ENCODE results near the gene LARGE1.
"Not testable (repeated sequence)": the region's sequence is repeated elsewhere in the genome, so short reads cannot be mapped to it uniquely, and the experiment has no call there.

Gene LARGE1

DNA sequence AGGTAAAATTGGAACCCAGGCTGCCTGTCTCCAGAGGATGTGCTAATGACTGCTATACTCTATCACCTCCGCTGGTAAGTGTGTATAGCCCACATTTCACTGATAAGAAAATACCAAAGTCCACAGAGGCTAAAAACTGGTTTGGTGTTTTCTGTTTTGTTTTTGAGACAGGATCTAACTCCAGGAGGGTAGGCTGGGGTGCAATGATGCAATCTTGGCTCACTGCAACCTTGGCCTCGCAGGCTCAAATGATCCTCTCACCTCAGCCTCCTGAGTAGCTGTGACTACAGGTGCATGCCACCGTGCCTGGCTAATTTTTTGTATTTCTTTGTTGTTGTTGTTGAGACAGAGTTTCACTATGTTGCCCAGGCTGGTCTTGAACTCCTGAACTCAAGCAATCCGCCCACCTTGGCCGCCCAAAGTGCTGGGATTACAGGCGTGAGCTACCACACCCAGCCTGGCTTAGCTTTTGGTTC is 409.8 kb downstream of the LARGE1 start:
- DNase-seq: no peak

GRCh38 chr22:33504941-33505625 is 415.2 kb downstream of the LARGE1 start:
- no peak for DNase-seq

DNA sequence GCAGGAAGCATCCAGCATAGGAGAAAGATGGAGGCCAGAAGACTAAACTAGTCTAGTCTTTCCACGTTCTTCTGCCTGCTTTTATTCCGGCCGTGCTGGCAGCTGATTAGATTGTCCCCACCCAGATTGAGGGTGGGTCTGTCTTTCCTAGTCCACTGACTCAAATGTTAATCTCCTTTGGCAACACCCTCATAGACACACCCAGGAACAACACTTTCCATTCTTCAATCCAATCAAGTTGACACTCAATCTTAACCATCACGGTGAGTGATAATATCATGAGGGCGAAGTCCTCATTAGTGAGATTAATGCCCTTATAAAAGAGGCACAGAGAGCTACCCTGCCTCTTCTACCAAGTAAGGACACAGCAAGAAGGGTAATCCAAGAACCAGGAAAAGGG is 424.2 kb downstream of the LARGE1 start:
- no peak for DNase-seq

DNA sequence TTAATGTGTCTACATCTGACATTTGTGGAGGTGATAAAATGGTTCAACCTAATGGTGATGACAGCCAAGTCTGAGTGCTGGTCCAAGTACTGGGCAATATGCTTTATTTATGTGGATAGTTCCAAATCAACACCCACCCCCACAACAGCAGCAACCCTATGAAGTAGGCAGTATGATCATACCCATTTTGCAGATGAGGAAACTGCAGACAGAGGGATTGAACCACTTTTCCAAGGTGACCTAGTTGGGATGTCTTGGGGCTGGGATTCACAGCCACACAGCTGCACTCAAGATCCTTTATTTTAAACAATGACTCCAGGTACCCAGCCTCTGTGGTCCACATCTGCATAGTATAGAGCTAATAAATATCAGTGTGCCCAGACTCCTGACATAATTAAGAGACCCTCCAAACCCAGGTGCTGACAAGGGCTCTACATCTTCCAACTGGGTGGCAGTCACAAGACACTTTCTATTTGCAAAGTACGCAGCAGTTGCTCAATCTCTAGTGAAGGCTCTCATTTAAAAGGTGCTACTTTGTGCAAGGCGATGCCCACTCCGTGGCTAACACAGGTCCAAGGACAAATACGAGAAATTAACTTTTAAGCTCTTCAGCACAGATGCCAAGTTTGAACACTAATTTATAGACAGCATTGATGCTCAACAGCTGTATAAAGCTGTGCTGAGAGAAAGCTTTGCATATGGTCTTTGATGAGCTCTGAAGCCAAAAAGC is 426.6 kb downstream of the LARGE1 start:
- DNase-seq: no peak

GRCh38 chr22:33492210-33492651 is 428.0 kb downstream of the LARGE1 start:
- no peak for DNase-seq

GRCh38 chr22:33487041-33487716 is 433.1 kb downstream of the LARGE1 start:
- no peak for DNase-seq

DNA sequence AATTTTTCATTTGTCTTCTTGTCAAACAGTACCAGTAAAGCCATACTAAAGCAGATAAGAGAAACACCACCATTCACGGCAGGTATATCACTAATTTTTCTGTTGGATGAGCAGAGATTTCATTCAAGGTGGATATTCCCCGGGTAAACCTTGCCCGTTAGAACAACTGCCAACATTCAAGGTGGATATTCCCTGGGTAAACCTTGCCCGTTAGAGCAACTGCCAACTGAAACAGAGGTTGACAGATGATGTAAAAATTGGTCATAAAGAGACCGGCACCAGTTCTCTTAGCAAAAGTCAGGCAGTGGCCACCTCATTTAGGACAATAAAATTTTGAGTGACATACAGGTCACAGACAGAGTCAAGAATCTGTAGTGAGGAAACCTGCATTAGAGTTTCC is 438.7 kb downstream of the LARGE1 start:
- DNase-seq: no peak

DNA sequence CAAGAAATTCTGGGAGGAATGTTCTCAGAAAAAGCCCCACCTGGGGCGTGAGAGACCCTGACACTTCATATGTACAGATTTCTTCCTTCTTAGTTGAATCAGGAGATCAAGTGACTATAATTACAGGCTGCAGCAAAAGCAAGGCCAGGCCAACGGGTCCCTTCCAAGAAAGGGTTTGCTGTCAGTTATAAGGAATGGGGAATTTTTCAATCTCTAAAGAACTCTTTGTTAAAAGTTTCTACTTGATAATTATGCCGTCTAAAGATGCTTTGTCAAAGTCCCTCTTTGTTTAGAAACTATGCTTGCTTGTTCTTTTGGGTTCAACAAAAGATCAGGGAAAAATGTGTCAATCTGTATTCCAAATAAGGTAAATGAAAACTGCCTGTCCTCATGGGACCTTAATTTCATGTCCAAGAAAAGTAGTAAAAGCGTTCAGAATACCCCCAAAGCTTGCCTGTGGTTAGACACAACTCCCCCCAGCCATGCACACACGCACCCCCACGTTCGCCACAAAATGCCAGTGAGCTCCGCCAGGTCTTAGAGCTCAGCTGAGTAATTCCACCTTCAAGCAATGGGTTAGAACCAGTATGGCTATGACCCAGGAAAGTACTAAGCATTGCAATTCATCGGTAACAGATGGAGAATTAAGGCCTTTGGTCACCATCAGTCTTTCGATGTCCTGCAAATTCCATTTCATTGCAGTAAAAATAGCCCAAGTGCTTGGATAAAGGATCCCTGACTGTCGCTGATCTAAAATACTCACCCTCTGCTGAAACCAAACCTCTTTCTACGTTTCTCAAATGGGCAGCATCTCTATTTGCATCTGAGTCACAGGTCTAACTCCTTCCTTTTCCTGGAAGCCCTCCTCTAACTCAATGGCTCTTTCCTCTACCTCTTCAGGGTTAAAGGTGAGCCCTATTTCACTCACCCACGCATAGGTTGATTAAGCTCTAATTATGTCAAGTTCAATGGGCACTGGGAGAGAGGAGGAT is 442.9 kb downstream of the LARGE1 start:
- no peak for DNase-seq

GRCh38 chr22:33476716-33477115 is 443.6 kb downstream of the LARGE1 start:
- no peak for DNase-seq

DNA sequence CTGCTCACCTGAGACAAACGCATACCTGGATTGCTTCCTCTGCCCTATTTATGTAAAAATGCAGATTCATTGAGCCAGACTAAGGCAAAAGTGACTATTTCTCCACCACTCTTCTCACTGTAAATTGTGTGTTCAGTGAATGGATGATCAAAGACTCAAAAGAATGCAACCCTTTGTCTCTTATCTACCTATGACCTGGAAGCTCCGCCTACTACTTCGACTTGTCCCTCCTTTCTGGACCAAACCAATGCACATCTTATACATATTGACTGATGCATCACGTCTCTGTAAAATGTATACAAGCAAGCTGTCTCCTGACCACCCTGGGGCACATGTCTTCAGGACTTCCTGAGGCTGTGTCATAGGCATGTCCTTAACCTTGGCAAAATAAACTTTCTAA is 444.1 kb downstream of the LARGE1 start:
- DNase-seq: no peak

GRCh38 chr22:33474587-33474986 is 445.7 kb downstream of the LARGE1 start:
- no peak for DNase-seq

GRCh38 chr22:33472462-33473344 is 447.6 kb downstream of the LARGE1 start:
- no peak for DNase-seq

- no peak for DNase-seq
These were observed 449.8 kb downstream of the LARGE1 start for GRCh38 chr22:33470456-33470855.

DNA sequence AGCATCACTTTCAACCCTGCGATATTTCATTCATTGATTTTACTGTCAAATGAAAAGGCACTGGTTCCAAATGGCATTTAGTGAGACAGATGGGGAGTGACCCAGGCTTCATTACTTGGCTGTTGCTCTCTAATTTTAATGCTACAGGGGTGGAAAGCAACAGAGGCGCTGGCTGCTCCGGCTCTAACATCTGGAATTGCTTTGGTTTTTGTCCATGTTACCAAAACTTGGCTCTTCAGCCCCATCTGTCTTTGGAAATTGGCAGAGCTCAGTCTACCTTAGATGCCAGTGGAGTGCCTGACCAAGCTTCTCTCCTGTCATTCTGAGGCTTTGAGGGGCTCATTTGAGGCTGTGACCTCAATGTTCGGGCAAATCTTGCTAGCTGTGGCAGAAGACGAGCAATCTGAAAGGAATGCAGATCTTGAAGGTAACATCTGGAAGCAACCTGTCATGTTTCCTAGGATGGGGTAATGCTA is 452.6 kb downstream of the LARGE1 start:
- DNase-seq: no peak

DNA sequence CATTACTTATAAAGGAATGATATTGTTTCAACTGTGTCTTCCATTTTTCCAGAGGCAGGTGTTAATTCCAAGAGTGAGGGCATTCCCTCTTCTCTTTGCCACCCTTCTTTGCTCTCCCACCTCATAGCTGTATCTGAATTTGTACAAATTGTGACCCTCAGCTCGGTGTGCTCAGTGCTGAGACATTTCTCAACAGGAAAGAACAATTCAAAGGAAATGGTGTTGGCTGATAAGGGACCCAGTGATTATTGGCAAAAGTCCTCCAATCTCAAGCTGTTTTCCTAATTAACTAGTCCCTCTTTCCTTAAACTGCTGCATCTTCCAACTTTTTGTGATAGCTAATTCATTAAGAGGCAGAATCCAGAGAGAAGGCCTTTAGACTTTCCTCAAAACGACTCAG is 453.2 kb downstream of the LARGE1 start:
- no peak for DNase-seq

- DNase-seq: no peak
These were observed 454.7 kb downstream of the LARGE1 start for GRCh38 chr22:33465554-33465953.

DNA sequence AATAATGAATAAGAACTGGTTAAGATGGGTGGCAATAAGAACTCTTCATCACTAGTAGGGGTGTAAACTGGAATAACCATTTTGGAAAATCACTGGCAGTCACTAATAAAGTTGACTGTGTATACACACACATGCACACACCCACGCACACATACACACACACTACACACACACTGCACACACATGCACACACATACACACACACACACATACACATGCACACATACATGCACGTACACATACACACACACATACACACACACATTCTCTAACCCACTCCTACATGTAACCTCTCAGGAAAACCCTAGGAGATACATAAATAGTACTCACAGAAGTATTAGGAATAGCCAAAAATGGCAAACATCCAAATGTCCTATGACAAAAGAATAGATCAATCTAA is 455.6 kb downstream of the LARGE1 start:
- no peak for DNase-seq

DNA sequence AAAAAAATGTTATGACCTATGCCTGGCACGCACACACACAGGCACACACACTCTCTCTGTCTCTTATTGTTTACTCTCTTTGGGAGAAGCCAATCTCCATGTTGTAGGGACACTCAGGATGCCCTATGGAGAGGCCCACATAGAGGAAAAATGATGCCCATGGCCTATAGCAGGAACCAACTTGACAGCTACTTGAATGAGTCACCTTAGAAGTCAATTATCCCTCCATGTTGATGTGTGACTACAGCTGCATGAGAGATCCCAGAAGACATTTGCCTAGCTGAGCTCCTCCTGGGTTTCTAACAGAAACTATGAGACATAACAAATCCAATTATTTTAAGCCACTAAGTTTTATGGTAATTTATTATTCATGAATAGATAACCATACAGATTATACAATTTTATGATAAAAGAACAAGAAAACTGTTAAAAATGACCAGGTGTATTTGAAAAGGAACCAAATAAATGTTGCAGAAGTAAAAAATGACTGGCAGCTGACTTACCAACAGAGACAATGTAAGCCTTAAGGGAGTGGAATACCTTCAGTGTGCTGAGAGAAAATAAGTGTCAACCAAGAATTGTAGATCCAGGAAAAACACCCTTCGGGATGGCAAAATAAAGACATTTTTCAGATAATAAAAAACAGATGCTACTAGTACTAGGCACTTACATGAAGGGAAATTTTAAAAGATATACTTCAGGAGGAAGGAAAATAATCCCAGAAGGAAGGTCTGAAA is 458.4 kb downstream of the LARGE1 start:
- no peak for DNase-seq

- DNase-seq: not testable (repeated sequence)
These were observed 459.0 kb downstream of the LARGE1 start for GRCh38 chr22:33461245-33461644.

DNA sequence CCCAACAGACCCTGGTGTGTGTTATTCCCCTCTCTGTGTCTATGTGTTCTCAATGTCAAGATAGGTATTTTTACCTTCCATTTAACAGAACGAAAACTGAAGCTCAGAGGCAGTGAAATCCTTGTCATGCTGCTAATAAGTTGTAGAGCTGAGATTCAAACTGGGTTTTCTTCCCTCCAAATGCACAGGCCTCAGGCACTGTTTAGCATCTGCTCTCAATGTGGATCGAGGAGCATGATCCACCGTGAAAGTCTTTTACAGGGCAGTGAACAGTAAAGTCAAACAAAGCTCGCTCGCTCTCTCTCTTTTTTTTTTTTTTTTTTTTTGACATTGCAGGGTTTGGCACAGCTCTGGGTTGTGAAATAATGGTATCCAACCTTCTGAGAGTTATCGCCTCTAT is 461.1 kb downstream of the LARGE1 start:
- DNase-seq: no peak

DNA sequence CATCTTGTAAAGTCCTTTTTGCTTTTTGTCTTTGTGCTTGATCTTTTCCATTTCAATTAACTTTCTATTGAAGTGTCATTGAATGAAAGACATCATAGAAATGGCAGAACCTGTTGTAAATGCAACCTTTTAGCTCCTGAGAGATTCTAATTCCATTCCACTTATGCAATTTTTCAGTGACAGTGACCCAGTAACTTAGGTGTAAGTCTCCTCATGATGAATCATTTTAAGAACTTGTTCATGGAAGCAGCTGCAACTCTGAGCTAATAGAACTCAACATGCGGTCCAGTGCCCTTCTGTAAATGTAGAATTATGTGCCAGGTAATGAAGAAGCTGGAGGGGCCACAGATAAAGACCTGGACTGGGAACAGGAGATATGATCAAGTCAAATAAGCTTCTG is 463.8 kb downstream of the LARGE1 start:
- no peak for DNase-seq

Measured in femur (tissue), 1 donor.